Measurements from ENCODE around the gene CLCN7. TPM values are rescaled to one million over a fixed set of nuclear protein-coding genes. Genes with fewer than 3 reads are reported as not detected.

The CLCN7 gene
- total and polyA plus RNA-seq, 2 of the 8 experiments (the other 6 are each of a cell fraction or from before 2014, with no cell fraction given), result 38.6 to 81.5 TPM

- Histone ChIP-seq H3K18ac (ENCODE audit: extremely low read depth, low read length) (no peak overlapping the region), H2BK15ac (ENCODE audit: low read length) (no peak overlapping the region), H3K23ac (ENCODE audit: insufficient read length) (no peak overlapping the region), H4K91ac (replicated peaks; ENCODE audit: insufficient read length, low read length) (no peak overlapping the region), H3K14ac (ENCODE audit: insufficient read length) (no peak overlapping the region), H3K4me2 (ENCODE audit: insufficient read depth in 1 of 2, low read depth in 2 of 2, low read length in 2 of 2) (no peak overlapping the region), H3K79me1 (ENCODE audit: low read depth, low read length) (peaks cover 31% of the 10 kb centered on the region), H3K79me2 (ENCODE audit: control insufficient read depth in 1 of 2, insufficient read depth in 2 of 2, low read length in 2 of 2) (peaks cover 4 to 70% of the 10 kb centered on the region in 2 experiments), H3K23me2 (ENCODE audit: low read depth, low read length) (peaks cover 8% of the 10 kb centered on the region), H2AK5ac (ENCODE audit: low read depth, low read length) (no peak overlapping the region), H4K20me1 (replicated peaks in 1 of 2; ENCODE audit: control insufficient read depth in 1 of 2, insufficient read depth in 2 of 2, low read length in 2 of 2) (peaks cover 10 to 13% of the 10 kb centered on the region in 2 experiments), H3K27ac (ENCODE audit: low read depth, low read length) (no peak overlapping the region), H4K8ac (ENCODE audit: extremely low read depth, insufficient read depth, low read length) (no peak overlapping the region), H2BK120ac (replicated peaks; ENCODE audit: low read depth, low read length) (no peak overlapping the region), H4K5ac (ENCODE audit: insufficient read length, low read depth, low read length) (no peak overlapping the region), H3K9ac (replicated peaks in 1 of 4; ENCODE audit: extremely low read depth in 1 of 4, low read depth in 3 of 4, low read length in 3 of 4) (no peak overlapping the region), H3K4ac (replicated peaks; ENCODE audit: insufficient read length, low read depth, low read length) (no peak overlapping the region), H3K56ac (replicated peaks; ENCODE audit: insufficient read length, low read depth, low read length) (no peak overlapping the region), H3K4me3 (ENCODE audit: extremely low read depth in 1 of 4, insufficient read depth in 2 of 4, low read depth in 3 of 4, low read length in 4 of 4) (no peak overlapping the region), H3K27me3 (replicated peaks in 1 of 4; ENCODE audit: control insufficient read depth in 3 of 4, extremely low read depth in 1 of 4, insufficient read depth in 3 of 4, low read length in 3 of 4) (peaks cover 0 to 5% (median 0%) of the 10 kb centered on the region in 4 experiments; a peak in 1 of 7 replicates), H2AFZ (ENCODE audit: low read length) (no peak overlapping the region), H3K4me1 (replicated peaks in 1 of 4; ENCODE audit: control insufficient read depth in 3 of 4, insufficient read depth in 4 of 4, low read length in 3 of 4) (peaks cover 0 to 7% (median under 1%) of the 10 kb centered on the region in 4 experiments; a peak in 3 of 7 replicates), H3K36me3 (ENCODE audit: control insufficient read depth in 2 of 4, insufficient read depth in 4 of 4, low read length in 3 of 4) (no peaks in the 10 kb centered on the region), H3K9me3 (ENCODE audit: insufficient read depth in 2 of 2, low read depth in 1 of 2, low read length in 1 of 2) (no peaks in the 10 kb centered on the region), H2BK20ac (ENCODE audit: low read length) (no peak overlapping the region), H2BK5ac (ENCODE audit: low read depth, low read length) (no peak overlapping the region), H2BK12ac (ENCODE audit: low read depth, low read length) (no peak overlapping the region)
- no peak for TF ChIP-seq SP1 (IDR thresholded peaks at IDR 0.05; ENCODE audit: low read depth, low read length)
- TF ChIP-seq, protein P1, sequence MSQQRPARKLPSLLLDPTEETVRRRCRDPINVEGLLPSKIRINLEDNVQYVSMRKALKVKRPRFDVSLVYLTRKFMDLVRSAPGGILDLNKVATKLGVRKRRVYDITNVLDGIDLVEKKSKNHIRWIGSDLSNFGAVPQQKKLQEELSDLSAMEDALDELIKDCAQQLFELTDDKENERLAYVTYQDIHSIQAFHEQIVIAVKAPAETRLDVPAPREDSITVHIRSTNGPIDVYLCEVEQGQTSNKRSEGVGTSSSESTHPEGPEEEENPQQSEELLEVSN (IDR thresholded peaks at IDR 0.05), result no peak
- no peak for TF ChIP-seq BRCA1 (IDR thresholded peaks at IDR 0.05; ENCODE audit: low read depth, low read length)
- FAIRE-seq (no peak), DNase-seq (ENCODE audit: low read depth in 1 of 2, low spot score in 2 of 2) (peak in 1 of 2 experiments; percentile 38)
- WGBS, 2 experiments (ENCODE audit: extremely low coverage in 1 of 2, insufficient coverage in 1 of 2, insufficient read length in 1 of 2, insufficient replicate concordance in 2 of 2, low coverage in 1 of 2, low lambda C conversion rate in 2 of 2, missing lambda C conversion rate in 1 of 2), result 91% methylated on average over 26 of the region's 26 CpGs; no CpG with 5 or more reads in 1 of the 2 experiments
- POLR2A ChIA-PET (ENCODE audit: partially characterized antibody), result interaction anchor here (1.0 to 1.6 kb wide), 4 partner anchors 8 to 144 kb away, joined by 3 to 5 read pairs (median 3); no protein-coding TSS in a partner anchor
- CTCF ChIA-PET (ENCODE audit: partially characterized antibody), result interaction anchor here (1.0 to 1.7 kb wide), 6 partner anchors 12 to 452 kb away, joined by 3 to 6 read pairs (median 3); no protein-coding TSS in a partner anchor
Observed at GRCh38 chr16:1471569-1472194, 3.1 kb downstream of the CLCN7 start.
